ENCODE results near the gene TCEANC2.
A peak's percentile ranks its signal among the peaks of the same experiment; 100 is the strongest.

Gene TCEANC2

GRCh38 chr1:54117815-54118563 is 64.6 kb downstream of the TCEANC2 start:
- no peak for DNase-seq

GRCh38 chr1:54118704-54119103 is 65.3 kb downstream of the TCEANC2 start:
- DNase-seq: no peak

- DNase-seq: no peak
Measured at GRCh38 chr1:54120018-54120697, 66.8 kb downstream of the TCEANC2 start.

- DNase-seq: no peak
Measured at GRCh38 chr1:54120698-54121481, 67.5 kb downstream of the TCEANC2 start.

GRCh38 chr1:54121482-54122134 is 68.2 kb downstream of the TCEANC2 start:
- peak; percentile 78 for DNase-seq

- DNase-seq: no peak
Measured at GRCh38 chr1:54122135-54122751, 68.8 kb downstream of the TCEANC2 start.

GRCh38 chr1:54122992-54123391 is 69.6 kb downstream of the TCEANC2 start:
- no peak for DNase-seq

GRCh38 chr1:54124472-54124871 is 71.1 kb downstream of the TCEANC2 start:
- DNase-seq: no peak

GRCh38 chr1:54124906-54125305 is 71.5 kb downstream of the TCEANC2 start:
- no peak for DNase-seq

GRCh38 chr1:54125386-54126070 is 72.1 kb downstream of the TCEANC2 start:
- peak; percentile 35 for DNase-seq

- DNase-seq: no peak
Measured at GRCh38 chr1:54126271-54126815, 72.9 kb downstream of the TCEANC2 start.

GRCh38 chr1:54127594-54128300 is 74.3 kb downstream of the TCEANC2 start:
- DNase-seq: peak; percentile 74

- no peak for DNase-seq
Measured at GRCh38 chr1:54129858-54130257, 76.5 kb downstream of the TCEANC2 start.

GRCh38 chr1:54131419-54131818 is 78.0 kb downstream of the TCEANC2 start:
- no peak for DNase-seq

- peak; percentile 97 for DNase-seq
Measured at GRCh38 chr1:54132495-54132894, 79.1 kb downstream of the TCEANC2 start.

GRCh38 chr1:54134295-54134694 is 80.9 kb downstream of the TCEANC2 start:
- no peak for DNase-seq

- DNase-seq: no peak
Measured at GRCh38 chr1:54135436-54136120, 82.2 kb downstream of the TCEANC2 start.

- DNase-seq: no peak
Measured at GRCh38 chr1:54136269-54136896, 83.0 kb downstream of the TCEANC2 start.

- DNase-seq: no peak
Measured at GRCh38 chr1:54136963-54137533, 83.6 kb downstream of the TCEANC2 start.

All from hematopoietic multipotent progenitor cell treated with erythropoietin and hydrocortisone succinate and interleukin-3 and kit ligand, for 8 days (in vitro differentiated cells).